HG03108 (cell line): ENCODE measurements around the gene SMIM30.

ENCODE experiments used
- ATAC-seq: cut with Tn5 transposase; IDR thresholded peaks from one replicate; pipeline ENCODE4 v1.9.1; 2021; ENCODE audit warnings: moderate library complexity; ENCODE audit not compliant: unreplicated experiment

SMIM30 gene

DNA sequence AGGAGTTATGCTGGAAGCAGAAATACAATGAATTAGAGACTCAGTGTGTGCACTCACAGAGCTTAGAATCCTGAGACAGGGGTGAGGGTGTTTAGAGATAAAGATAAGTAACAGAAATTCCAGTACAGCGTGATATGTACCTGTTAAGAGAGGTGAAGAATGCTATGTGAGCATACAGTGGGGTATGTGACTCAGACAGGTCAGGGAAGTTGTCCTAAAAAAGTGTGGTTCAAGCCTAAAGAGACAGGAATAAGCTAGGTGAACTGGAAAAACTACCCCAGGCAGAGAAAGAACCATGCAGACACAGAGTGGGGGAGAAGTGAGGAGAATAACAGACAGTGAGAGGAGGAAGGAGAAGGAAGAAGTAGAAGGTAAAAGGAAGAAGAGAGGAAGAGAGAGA lies 8.6 kb downstream of the SMIM30 start:
- ATAC-seq = no peak

DNA sequence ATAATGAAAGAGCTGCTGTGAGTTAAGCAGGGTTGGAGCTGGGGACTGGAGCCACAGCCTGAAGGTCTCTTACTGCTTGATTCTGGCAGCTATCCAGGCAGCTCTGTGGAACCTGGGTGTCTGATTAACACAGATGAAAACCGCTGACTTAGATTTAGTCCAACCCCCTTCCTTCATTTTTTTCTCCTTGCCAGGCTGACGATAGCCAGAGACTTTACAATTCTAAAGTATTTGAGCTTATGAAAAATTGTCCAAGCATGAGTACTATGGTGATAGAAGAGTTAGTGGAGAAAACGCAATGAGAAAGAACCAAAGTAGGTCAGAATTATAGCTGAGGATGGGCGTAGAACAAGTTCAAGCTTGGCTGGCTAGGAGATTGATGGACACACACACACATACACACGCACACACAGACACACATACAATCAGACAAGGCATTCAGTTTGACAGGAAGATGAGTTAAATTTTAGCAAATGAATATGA lies 18.2 kb downstream of the SMIM30 start:
- ATAC-seq = no peak

DNA sequence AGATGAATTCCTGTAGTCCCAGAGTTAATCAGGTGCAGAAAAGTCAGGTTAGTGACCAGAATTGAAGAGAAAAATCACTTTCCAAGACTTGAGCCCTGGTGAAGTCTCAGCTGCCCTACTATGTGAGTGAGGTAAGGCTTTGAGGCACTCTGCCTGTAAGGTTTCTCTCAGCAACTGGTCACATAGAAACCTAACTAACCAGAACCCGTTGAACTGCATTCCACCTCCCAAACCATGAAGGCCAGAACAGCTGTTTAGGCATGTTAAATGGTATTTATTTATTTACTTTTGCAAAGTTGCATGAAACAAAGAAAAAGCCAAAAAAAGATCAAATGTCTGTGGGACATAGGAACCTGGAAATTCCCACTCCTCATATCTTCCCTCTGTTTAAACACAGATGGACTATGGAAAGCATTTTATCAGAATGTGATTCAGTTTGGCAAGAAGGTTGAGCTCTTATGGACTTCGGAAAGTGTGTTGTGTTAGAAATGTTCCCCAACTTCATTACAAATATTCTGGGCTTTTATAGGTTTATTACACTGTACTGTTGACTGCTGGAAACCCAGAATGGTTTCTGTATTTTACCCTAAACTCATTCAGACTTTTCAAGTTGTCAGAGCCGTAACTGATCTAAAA lies 19.0 kb downstream of the SMIM30 start:
- no peak for ATAC-seq

DNA sequence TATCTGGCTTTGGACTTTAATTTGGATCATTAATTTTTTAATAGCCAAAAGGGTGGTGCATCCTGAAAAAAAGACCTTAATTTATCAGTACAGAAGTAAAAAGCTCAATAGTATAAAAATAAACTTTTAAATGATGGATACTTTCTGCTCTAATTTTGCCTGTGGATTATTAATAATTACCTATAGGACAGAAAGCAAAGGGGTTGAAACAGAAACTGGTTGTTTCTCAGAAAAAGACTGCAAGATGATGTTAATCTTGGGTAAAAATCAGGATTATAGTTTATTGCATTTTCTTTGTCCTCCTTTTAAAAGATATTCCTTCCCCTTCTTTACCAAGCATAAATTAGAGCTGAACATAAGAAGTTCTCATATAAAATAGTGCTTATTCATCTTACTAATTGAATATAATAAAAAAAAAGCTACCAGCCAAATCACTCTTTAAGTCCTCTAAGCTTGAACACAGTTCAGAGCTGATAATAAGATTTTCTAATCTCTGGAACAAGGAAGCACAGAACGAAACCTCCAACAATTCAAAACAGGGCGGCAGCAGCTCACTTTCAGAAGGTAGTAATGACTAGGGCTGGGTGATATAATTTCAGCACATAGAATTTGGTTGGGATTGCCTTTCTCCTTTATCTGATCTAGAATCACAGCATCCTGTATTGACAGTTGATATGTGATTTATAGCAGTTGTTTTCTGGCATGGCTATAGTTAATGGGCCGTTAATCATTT lies 23.7 kb downstream of the SMIM30 start:
- no peak for ATAC-seq

DNA sequence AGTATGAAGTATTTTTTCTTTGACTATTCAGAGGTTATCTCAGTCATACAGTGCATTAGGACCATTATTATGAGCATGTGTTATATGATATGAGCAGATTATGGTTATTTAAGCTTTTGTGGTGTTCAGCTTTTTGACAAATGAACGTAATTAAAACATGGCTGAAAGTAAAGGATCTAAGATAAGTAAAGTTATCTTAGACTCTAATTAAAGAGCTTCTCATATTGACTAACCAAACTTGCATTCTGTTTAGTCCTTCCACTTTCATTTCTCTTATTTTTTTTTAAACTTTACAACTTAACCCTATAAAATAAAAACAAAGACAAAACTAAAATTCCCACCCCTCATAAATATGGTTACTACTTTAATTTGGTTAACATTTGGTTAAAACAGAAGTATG lies 24.8 kb downstream of the SMIM30 start:
- ATAC-seq = no peak

DNA sequence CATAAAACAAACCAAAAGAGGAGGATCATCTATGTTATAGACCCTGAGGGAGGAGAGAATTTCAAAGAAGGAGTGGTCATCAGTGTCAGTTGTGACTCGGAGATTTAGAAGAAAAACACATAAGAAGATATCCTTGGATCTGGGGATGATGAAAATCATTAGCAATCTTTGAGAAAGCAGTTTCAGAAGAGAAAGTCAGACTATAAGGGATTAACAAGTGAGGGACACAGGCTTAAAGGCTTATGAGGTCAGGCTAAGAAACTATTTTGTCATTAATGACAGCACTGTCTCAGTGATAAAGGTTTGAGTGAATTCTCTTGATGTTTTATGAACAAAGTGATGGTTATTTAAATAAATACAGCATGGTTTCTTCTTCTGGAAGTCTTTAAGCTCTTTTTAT lies 25.6 kb downstream of the SMIM30 start:
- no peak for ATAC-seq

DNA sequence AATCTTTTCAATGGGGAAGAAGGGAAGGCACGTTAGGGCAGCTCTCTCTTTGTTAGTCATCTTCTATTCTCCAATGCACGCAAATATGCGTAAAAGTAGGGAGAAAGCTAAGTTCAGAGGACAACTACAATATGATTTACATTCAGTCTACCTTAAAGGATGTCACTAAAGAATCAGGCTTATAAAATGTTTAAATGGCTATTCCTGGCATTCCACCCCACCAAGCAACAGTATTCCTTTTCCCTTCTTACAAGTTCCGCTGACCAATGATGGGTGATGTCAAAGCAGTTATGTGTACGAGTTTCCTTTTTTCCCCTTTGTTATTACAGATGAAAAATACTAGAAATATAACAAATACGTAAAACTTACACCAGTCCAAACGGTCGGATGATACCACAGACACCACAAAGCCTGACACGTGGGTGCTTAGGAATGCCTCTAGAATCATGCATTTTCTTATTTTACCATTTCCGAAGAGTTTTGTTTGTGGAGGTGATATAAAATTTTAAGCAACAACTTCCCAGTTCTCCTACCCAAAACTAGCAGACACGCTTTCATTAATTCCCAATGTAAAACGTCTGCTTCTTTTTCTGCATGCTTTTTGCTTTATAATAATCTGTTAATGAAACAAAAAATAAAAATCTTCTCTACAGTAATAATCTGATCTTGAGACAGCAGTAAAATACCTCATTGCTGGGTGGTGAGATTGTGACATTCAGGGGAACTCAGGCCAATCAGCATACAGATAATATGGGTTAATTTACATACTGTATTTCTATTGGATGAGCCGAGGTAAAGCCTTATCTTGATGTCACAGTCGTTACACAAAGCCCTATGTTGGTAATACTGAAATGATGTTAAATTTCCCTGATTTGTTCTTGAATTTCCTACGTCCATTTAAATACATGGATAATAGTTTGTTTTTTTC lies 31.0 kb downstream of the SMIM30 start:
- ATAC-seq = no peak

DNA sequence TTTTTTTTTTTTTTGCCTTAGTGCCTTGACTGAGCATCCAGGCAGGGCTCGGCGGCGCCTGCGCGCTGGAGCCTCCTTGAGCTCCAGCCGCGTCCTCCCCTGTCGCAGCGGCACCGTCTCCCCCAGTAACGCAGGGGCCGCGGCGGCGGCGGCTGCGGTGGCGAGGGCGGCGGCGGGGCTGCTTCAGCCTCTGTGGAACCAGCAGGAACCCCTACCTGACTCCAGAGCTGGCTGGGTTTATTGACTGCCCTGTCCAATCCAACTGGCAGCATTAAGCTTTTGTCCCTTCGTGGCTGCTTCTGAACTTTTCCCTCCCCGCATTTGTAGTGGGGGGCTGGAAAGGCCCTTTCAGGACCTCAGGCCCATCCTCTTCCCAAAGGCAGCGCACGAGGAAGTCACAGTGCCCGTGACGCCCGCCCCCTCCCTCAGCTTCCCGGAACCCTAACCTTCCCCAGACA lies 31.9 kb downstream of the SMIM30 start, which contains the start of gene GPR85:
Gene GPR85, minus strand, starts transcription at position 397 of the 458 bp plus-strand sequence. CDS start 2,106 bp downstream, outside the sequence.
- ATAC-seq = peak; percentile 49

DNA sequence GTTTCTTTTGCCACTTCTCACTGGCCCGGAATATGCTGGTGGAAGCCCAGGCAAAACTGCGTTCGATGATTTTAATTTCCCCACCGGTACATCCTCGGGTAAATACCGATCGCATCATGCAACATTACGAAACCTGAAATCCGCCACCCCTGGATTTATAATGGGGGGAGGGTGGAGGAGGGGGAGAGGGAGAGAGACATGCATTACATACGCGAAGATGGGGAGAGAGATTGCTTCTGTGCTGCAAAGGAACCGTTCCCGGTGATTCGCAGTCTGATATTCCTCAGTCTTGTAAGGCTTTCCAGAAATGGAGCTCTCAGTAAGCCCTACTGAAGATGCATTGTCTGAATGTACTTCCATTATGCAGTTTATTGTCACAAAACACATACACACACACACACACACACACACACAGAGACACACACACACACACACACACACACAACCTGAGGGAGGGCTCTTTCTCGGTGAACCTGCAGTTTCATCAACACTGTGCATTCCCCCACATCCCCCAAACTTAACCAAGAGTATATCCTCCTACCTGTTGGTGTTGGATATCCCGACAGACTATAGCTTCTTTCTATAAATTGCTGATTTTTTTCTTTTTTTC lies 32.5 kb downstream of the SMIM30 start:
- peak; percentile 19 for ATAC-seq

DNA sequence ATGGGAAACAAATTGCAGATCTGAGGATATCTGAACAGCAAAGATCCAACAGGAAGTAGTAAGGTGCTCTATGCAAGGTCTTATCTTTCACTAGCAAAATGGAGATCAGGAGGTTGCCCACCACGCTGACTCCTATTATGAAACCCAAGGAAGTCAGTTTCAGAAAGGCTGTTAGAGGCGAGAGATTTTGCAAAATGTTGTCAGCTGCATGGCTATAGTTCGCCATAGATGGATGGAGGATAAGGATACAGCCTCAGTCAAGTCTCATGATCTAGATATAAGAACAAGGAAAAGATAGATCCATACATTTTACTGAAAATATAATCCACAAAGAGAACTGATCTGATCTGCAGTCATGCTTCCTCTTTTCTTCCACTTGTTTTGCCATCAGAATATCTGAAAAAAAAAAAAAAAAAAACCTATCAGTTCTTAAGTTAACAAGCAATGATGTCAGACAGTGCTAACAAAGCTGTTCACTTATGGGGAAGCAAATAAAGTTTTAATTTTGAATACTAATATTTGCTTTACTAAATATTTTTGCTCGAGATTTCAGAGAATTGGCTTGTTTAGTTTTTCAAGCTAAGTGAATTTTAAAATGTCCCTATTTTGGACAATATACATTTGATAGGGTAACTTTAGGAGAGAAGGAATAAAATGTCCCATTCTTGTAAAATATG lies 33.7 kb downstream of the SMIM30 start:
- ATAC-seq = no peak

DNA sequence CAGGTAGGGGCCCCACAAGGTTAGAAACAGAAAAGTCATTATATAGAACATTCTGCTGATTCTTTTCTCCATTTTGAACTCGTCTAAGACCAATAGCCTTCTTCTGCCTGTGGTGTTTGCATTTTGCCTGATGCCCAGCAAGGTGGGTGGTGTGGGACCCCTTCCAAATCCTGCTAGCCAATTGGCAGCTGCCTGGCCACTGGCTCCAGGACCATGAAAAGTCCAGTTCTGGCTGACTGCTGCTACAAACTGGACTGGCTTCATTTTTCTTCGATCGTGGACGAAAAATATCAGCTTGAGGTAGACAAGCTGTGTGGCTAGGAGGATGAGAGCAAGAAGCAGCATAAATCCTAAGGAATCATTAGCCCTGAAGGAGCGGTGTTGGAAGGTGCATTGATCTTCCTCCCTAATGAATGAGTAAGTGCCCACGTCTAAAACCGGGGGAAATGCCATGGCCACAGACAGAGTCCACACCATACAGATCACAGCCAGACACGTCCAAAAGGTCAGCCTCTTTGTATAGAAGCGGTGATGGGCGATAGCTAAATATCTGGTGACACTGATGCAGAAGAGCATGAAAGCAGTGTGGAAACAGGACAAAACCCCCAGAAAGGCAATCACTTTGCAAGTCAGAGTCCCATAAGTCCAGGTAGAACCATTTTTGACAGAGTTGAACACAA lies 34.4 kb downstream of the SMIM30 start:
- no peak for ATAC-seq

DNA sequence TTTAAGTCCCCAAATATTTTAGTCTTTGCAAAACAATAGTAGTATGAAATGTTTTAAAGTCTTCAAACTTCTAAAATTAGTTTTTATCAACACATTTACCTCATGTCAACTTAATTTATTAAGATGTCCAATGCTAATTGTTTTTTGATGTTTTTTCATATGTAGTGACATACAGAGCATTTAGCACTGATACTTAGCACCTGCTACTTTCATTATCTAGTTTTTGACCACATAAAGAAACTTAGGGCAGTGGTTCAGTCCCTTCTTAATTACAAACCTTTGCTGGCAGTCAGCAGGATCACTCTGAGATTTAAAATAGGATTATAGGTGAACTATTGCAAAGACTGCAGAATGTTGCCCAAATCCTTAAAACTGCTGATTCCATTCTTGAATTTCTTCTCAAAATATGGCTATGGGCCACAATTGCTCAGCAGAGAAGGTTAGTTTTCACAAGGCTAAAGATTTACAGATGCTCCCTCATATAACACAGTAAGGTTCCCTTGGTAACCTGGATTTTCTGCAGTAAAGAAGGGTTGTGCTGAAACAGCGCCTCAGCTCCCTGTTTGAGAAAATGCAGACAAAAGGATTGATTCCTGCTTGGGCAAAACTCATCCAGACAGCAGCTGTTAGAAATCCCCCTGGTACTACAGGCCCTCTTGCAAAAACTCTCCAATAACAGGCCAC lies 35.1 kb downstream of the SMIM30 start:
- peak; percentile 50 for ATAC-seq

DNA sequence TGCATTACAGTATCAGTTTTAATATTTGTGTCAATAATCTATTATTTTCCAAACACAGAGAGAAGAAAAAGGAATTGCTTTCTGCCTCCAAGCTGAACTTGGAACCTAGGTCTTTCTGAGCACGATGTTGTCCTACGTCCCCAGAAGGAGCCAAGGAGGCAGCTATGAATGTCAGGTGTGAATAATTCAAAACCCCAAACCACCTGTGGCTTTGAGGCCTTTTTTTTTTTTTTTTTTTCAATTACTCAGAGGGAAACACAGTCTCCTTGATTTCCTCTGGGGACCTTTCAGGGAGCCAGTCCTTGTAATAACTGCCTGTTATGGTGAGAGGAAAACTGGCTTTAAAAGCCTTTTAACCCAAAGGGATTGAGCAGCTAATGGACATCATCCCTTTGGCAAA lies 40.0 kb downstream of the SMIM30 start:
- ATAC-seq = no peak

DNA sequence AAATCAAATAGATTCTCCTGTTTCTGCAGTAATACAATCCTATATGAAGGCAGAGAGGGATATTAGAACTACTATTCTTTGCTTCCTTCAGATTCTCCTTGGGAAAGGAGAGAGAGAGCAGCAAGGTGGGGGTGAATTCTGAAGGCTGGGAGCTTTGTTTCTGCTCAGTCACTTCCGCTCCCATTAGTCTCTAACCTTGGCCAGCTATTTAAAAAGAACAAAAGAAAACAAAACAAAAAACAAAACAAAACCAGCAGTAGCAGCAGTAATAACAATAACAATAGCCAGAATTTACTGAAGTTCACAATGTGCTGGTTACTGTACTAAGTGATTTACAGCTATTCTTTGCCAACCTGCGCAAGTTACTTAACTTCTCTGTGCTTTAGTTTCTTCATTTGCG lies 41.7 kb downstream of the SMIM30 start:
- no peak for ATAC-seq

DNA sequence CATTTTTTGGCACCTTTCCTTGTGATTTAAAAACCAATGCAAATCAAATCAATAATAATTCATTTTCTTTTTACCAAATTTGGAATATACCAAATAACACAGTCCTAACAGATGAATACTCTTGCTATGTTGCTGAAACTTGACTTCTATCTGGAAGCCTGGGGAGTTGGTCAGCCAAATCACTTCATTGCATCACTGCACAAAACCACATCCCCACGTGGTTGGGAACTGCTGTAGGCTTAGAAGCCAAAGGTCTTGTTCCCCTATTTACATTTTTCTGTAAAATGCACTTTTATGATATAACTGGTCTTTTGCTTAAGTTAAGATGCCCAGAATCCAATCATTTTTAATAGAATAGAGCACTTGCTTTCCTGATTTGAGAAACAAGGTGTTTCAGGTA lies 46.9 kb downstream of the SMIM30 start:
- ATAC-seq = no peak
